ENCODE data around the gene CHRNE.

The CHRNE gene

GRCh38 chr17:4851084-4851483 lies 51.8 kb downstream of the CHRNE start:
- Histone ChIP-seq H3K27ac (ENCODE audit: low read depth, low read length) (peak overlapping the region; percentile 1), H3K79me1 (ENCODE audit: low read length) (peaks cover 9% of the 10 kb centered on the region), H2AK5ac (ENCODE audit: low read length) (no peak overlapping the region), H3K79me2 (ENCODE audit: control insufficient read depth, insufficient read depth, low read length) (no peaks in the 10 kb centered on the region), H4K5ac (ENCODE audit: low read length) (no peak overlapping the region), H3K18ac (ENCODE audit: low read length) (no peak overlapping the region), H3K9ac (ENCODE audit: low read length) (no peak overlapping the region), H3K4me1 (ENCODE audit: control insufficient read depth, low read depth, low read length) (peaks cover 11% of the 10 kb centered on the region), H3K4ac (ENCODE audit: low read depth, low read length) (no peak overlapping the region), H2BK120ac (ENCODE audit: low read depth, low read length) (no peak overlapping the region), H3K36me3 (ENCODE audit: control insufficient read depth, insufficient read depth, low read length) (no peaks in the 10 kb centered on the region), H2BK5ac (ENCODE audit: low read length) (no peak overlapping the region), H3K23ac (ENCODE audit: low read length) (no peak overlapping the region), H3K56ac (ENCODE audit: low read length) (peak overlapping the region; percentile 68), H3K27me3 (ENCODE audit: insufficient read depth, low read length, poor library complexity) (no peaks in the 10 kb centered on the region), H3K4me2 (ENCODE audit: low read length) (no peak overlapping the region), H4K8ac (ENCODE audit: low read depth, low read length) (no peak overlapping the region), H2BK15ac (replicated peaks; ENCODE audit: low read depth) (no peak overlapping the region), H3K4me3 (ENCODE audit: low read length) (no peak overlapping the region)
- no peak for DNase-seq
- WGBS (ENCODE audit: extremely low coverage, insufficient coverage, low lambda C conversion rate): no CpG with 5 or more reads among the region's 3 CpGs

DNA sequence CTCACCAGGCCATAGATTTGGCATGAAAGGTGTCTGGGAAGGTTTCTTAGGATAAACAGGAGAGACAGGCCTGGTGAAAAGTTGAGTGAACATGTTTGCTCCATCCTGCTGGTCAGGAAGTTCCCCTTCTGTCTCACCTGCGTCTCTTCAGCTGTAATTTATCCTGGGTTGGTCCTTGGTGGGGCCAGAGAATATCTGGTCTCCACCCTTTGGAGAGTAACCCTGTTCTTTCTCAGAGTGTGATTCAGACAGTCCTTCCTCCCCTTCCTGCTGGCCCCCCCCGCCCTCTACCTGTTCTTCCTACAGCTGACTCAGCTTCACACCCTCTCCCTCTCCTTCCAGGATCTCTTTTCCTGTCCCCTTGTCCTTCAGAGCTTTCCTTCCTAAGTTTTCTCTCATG lies 52.7 kb downstream of the CHRNE start:
- H3K36me3 ChIP-seq (ENCODE audit: control insufficient read depth, insufficient read depth, low read length): no peaks in the 10 kb centered on the region
- H3K4me1 ChIP-seq (ENCODE audit: control insufficient read depth, low read depth, low read length): peaks cover 11% of the 10 kb centered on the region
- H3K23ac ChIP-seq (ENCODE audit: low read length): no peak overlapping the region
- H3K56ac ChIP-seq (ENCODE audit: low read length): peak overlapping the region; percentile 20
- no peak overlapping the region for H4K5ac ChIP-seq (ENCODE audit: low read length)
- H3K27me3 ChIP-seq (ENCODE audit: insufficient read depth, low read length, poor library complexity): no peaks in the 10 kb centered on the region
- no peak overlapping the region for H3K4ac ChIP-seq (ENCODE audit: low read depth, low read length)
- H2AK5ac ChIP-seq (ENCODE audit: low read length): no peak overlapping the region
- no peak overlapping the region for H4K8ac ChIP-seq (ENCODE audit: low read depth, low read length)
- no peak overlapping the region for H3K4me2 ChIP-seq (ENCODE audit: low read length)
- no peak overlapping the region for H3K27ac ChIP-seq (ENCODE audit: low read depth, low read length)
- H2BK15ac ChIP-seq (replicated peaks; ENCODE audit: low read depth): no peak overlapping the region
- H3K79me2 ChIP-seq (ENCODE audit: control insufficient read depth, insufficient read depth, low read length): no peaks in the 10 kb centered on the region
- no CpG with 5 or more reads among the region's 2 CpGs for WGBS (ENCODE audit: extremely low coverage, insufficient coverage, low lambda C conversion rate)
- peaks cover 11% of the 10 kb centered on the region for H3K79me1 ChIP-seq (ENCODE audit: low read length)
- no peak overlapping the region for H3K18ac ChIP-seq (ENCODE audit: low read length)
- DNase-seq: no peak
- no peak overlapping the region for H2BK5ac ChIP-seq (ENCODE audit: low read length)
- H3K9ac ChIP-seq (ENCODE audit: low read length): no peak overlapping the region
- no peak overlapping the region for H3K4me3 ChIP-seq (ENCODE audit: low read length)
- no peak overlapping the region for H2BK120ac ChIP-seq (ENCODE audit: low read depth, low read length)

DNA sequence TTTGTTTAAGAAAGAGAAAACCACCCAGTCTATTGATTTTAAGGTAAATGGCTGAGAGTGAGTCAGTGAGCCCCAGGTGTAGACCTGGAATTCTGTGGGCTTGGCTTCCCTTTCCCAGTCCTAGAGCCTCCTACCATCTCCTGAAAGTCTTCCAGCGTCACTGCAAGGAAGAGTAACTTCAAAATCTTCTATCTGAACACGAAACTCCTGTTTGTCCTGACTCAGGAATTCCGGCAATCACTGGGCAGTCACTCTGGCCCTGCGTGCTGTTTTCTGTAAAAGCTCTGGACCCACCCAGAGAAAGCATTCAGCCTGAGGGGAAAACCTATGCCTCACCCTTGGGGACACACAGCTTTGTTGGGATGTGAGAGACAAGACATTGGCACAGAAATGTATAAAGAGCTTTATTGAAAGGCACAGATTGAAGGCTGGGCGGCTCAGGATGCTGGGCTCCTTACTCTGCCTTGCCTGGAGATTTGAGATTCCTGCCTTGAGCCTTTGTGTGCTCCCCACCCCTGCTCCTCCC lies 53.8 kb downstream of the CHRNE start:
- peak; percentile 55 for DNase-seq
- no peak overlapping the region for H4K5ac ChIP-seq (ENCODE audit: low read length)
- H3K56ac ChIP-seq (ENCODE audit: low read length): no peak overlapping the region
- H2BK120ac ChIP-seq (ENCODE audit: low read depth, low read length): no peak overlapping the region
- H3K79me1 ChIP-seq (ENCODE audit: low read length): peaks cover 14% of the 10 kb centered on the region
- no peaks in the 10 kb centered on the region for H3K27me3 ChIP-seq (ENCODE audit: insufficient read depth, low read length, poor library complexity)
- H2BK5ac ChIP-seq (ENCODE audit: low read length): no peak overlapping the region
- no CpG with 5 or more reads among the region's 5 CpGs for WGBS (ENCODE audit: extremely low coverage, insufficient coverage, low lambda C conversion rate)
- H4K8ac ChIP-seq (ENCODE audit: low read depth, low read length): no peak overlapping the region
- no peak overlapping the region for H3K27ac ChIP-seq (ENCODE audit: low read depth, low read length)
- no peaks in the 10 kb centered on the region for H3K36me3 ChIP-seq (ENCODE audit: control insufficient read depth, insufficient read depth, low read length)
- H3K4me2 ChIP-seq (ENCODE audit: low read length): no peak overlapping the region
- H3K18ac ChIP-seq (ENCODE audit: low read length): no peak overlapping the region
- H2AK5ac ChIP-seq (ENCODE audit: low read length): no peak overlapping the region
- no peak overlapping the region for H3K23ac ChIP-seq (ENCODE audit: low read length)
- H3K4ac ChIP-seq (ENCODE audit: low read depth, low read length): no peak overlapping the region
- H3K9ac ChIP-seq (ENCODE audit: low read length): no peak overlapping the region
- H2BK15ac ChIP-seq (replicated peaks; ENCODE audit: low read depth): no peak overlapping the region
- H3K4me1 ChIP-seq (ENCODE audit: control insufficient read depth, low read depth, low read length): peaks cover 9% of the 10 kb centered on the region
- no peaks in the 10 kb centered on the region for H3K79me2 ChIP-seq (ENCODE audit: control insufficient read depth, insufficient read depth, low read length)
- H3K4me3 ChIP-seq (ENCODE audit: low read length): no peak overlapping the region
